ENCODE data around the gene OR8S1. TPM values are rescaled to one million over a fixed set of nuclear protein-coding genes. Genes with fewer than 3 reads are reported as not detected.
"Not testable (repeated sequence)": the region's sequence is repeated elsewhere in the genome, so short reads cannot be mapped to it uniquely, and the experiment has no call there.

OR8S1 gene, protein sequence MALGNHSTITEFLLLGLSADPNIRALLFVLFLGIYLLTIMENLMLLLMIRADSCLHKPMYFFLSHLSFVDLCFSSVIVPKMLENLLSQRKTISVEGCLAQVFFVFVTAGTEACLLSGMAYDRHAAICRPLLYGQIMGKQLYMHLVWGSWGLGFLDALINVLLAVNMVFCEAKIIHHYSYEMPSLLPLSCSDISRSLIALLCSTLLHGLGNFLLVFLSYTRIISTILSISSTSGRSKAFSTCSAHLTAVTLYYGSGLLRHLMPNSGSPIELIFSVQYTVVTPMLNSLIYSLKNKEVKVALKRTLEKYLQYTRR
- not detected for total RNA-seq

- POLR2A ChIA-PET, result no interaction called here
- Mint-ChIP-seq H3K36me3 (no peaks in the 10 kb centered on the region), H3K4me1 (no peaks in the 10 kb centered on the region), H3K27ac (no peak within 1 kb of the TSS), H3K9me3 (no peaks in the 10 kb centered on the region), H3K4me3 (no peak within 1 kb of the TSS), H3K27me3 (peaks cover 2% of the 10 kb centered on the region)
- no peak for ATAC-seq (ENCODE audit: low read depth)
- no peak for DNase-seq
Measured at GRCh38 chr12:48525332-48525731, at the start of gene OR8S1. Gene OR8S1 (plus strand): TSS chr12:48525632. CDS start chr12:48525632, 0 bp downstream.

DNA sequence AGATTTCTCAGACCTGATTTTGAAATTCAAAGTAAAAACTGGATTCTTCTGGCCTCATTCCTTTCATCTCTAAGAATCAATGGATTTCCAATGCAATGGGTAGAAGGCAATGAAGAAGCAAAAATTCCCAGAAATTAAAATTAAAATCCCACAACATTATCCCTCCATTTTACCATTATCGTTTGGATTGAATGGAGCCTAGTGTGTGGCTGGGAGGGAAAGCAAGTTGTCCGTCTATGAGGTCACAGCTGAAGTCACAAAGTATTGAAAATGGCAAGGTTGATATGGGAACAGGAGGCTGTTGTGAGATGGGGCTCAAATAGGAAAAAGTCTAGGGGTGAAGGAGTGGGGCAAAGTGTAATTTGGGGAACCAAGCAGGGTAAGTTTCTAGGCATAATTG lies 43.2 kb upstream of the OR8S1 start, which contains the start of gene C12orf54:
C12orf54 (plus strand) TSS at position 301 of the 400 bp plus-strand sequence. CDS start 799 bp downstream, outside the sequence.
- Mint-ChIP-seq H3K27ac (no peak within 1 kb of the TSS), H3K4me3 (no peak within 1 kb of the TSS), H3K4me1 (no peaks in the 10 kb centered on the region), H3K36me3 (peaks cover 1% of the 10 kb centered on the region), H3K9me3 (peaks cover 4% of the 10 kb centered on the region), H3K27me3 (peaks cover 4% of the 10 kb centered on the region)
- POLR2A ChIA-PET, result no interaction called here
- no peak for DNase-seq
- ATAC-seq (ENCODE audit: low read depth), result no peak

- Mint-ChIP-seq H3K9me3 (peaks cover 2% of the 10 kb centered on the region), H3K4me1 (no peaks in the 10 kb centered on the region), H3K36me3 (peaks cover 1% of the 10 kb centered on the region), H3K4me3 (no peak overlapping the region), H3K27me3 (peaks cover 4% of the 10 kb centered on the region), H3K27ac (no peak overlapping the region)
- POLR2A ChIA-PET, result no interaction called here
- DNase-seq (no peak), ATAC-seq (ENCODE audit: low read depth) (no peak)
Measured at GRCh38 chr12:48482930-48483329, 42.5 kb upstream of the OR8S1 start.

DNA sequence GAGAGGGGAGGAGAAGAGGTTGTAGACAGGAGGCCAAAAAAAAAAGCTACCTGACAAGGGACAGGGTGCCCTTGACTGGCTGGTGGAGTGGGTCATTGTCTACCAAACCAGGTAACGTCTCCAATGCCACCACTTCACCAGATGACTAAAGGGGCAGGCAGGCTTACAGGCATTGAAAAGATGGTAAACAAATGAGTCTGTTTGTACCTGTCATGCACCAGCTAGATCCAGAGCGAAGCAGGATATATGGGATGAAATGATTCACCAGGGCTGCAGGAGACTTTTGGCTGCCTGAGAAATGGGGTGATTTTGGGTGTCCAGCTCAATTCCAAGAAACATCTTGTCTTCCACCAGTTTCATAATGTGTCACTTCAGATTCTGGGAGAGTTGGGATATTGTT lies 39.2 kb upstream of the OR8S1 start:
- H3K4me1 Mint-ChIP-seq, result peaks cover 5% of the 10 kb centered on the region
- peaks cover 4% of the 10 kb centered on the region for H3K27me3 Mint-ChIP-seq
- no peak overlapping the region for H3K27ac Mint-ChIP-seq
- no peaks in the 10 kb centered on the region for H3K36me3 Mint-ChIP-seq
- H3K9me3 Mint-ChIP-seq, result no peaks in the 10 kb centered on the region
- DNase-seq, result no peak
- no peak for ATAC-seq (ENCODE audit: low read depth)
- POLR2A ChIA-PET, result no interaction called here
- H3K4me3 Mint-ChIP-seq, result no peak overlapping the region

DNA sequence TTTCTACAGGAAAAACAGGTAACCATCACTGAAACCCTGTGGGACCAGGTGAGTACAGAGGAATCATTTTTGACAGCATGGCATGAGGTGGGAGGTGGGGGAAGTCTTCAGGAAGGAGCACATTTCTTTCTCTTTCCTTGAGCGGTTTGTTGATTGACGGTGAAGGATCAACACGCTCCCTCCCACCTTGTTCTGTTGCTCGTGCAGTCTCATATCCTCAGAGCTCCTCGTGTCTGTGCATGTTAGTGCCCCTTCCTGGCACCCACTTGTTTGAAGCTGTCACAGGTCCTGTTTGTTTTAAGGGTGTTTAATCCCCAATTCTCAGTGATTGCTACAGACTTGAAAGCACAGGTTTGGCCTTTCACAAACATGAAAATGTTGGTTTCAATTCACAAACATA lies 38.8 kb upstream of the OR8S1 start:
- peaks cover 5% of the 10 kb centered on the region for H3K4me1 Mint-ChIP-seq
- peaks cover 4% of the 10 kb centered on the region for H3K27me3 Mint-ChIP-seq
- no peak overlapping the region for H3K27ac Mint-ChIP-seq
- H3K9me3 Mint-ChIP-seq, result no peaks in the 10 kb centered on the region
- no peaks in the 10 kb centered on the region for H3K36me3 Mint-ChIP-seq
- DNase-seq (no peak), ATAC-seq (ENCODE audit: low read depth) (no peak)
- H3K4me3 Mint-ChIP-seq, result no peak overlapping the region
- POLR2A ChIA-PET, result no interaction called here

DNA sequence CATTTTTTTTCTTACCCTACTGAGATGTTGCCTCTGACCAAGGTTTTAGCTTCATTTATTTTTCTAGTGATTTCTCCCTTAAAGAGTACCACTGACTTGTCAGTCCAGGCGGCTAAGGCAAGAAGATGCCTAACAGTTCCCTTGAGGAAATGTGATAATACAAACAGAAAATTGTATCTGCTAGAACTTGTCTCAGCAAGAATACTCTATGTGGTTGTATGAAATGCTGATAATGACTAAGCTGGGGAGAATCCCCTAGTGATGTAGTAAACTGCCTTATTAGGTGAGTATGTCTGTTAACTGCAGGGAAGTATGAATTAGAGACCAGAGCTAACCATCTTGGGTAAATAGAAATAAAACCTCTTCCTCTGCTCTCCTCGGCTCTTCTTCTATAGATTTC lies 36.4 kb upstream of the OR8S1 start:
- no peak for DNase-seq
- H3K4me1 Mint-ChIP-seq, result peaks cover 5% of the 10 kb centered on the region
- H3K9me3 Mint-ChIP-seq, result no peaks in the 10 kb centered on the region
- peaks cover 4% of the 10 kb centered on the region for H3K27me3 Mint-ChIP-seq
- no peak overlapping the region for H3K27ac Mint-ChIP-seq
- no peak overlapping the region for H3K4me3 Mint-ChIP-seq
- POLR2A ChIA-PET, result no interaction called here
- peak; percentile 76 for ATAC-seq (ENCODE audit: low read depth)
- H3K36me3 Mint-ChIP-seq, result no peaks in the 10 kb centered on the region

- H3K27ac Mint-ChIP-seq; H3K4me1 Mint-ChIP-seq; H3K9me3 Mint-ChIP-seq; ATAC-seq (ENCODE audit: low read depth); H3K36me3 Mint-ChIP-seq; H3K27me3 Mint-ChIP-seq; DNase-seq; POLR2A ChIA-PET; H3K4me3 Mint-ChIP-seq: not testable (repeated sequence)
Measured at GRCh38 chr12:48489456-48489855, 36.0 kb upstream of the OR8S1 start.

GRCh38 chr12:48500281-48500680 lies 25.2 kb upstream of the OR8S1 start:
- ATAC-seq (ENCODE audit: low read depth); H3K36me3 Mint-ChIP-seq; H3K27ac Mint-ChIP-seq; H3K27me3 Mint-ChIP-seq; POLR2A ChIA-PET; DNase-seq; H3K4me3 Mint-ChIP-seq; H3K4me1 Mint-ChIP-seq; H3K9me3 Mint-ChIP-seq: not testable (repeated sequence)

- POLR2A ChIA-PET; ATAC-seq (ENCODE audit: low read depth); H3K9me3 Mint-ChIP-seq: not testable (repeated sequence)
Measured at GRCh38 chr12:48506836-48507235, 18.6 kb upstream of the OR8S1 start.

GRCh38 chr12:48508987-48509386 lies 16.4 kb upstream of the OR8S1 start:
- Mint-ChIP-seq H3K36me3 (no peaks in the 10 kb centered on the region), H3K4me1 (no peaks in the 10 kb centered on the region), H3K4me3 (no peak overlapping the region), H3K9me3 (no peaks in the 10 kb centered on the region), H3K27me3 (peaks cover 3% of the 10 kb centered on the region), H3K27ac (no peak overlapping the region)
- POLR2A ChIA-PET, result no interaction called here
- no peak for ATAC-seq (ENCODE audit: low read depth)
- DNase-seq, result no peak

More at GRCh38 chr12:48506836-48507235, 18.6 kb upstream of the OR8S1 start:
- not testable (repeated sequence) for H3K27ac Mint-ChIP-seq, H3K36me3 Mint-ChIP-seq, H3K27me3 Mint-ChIP-seq, DNase-seq, H3K4me1 Mint-ChIP-seq, H3K4me3 Mint-ChIP-seq

GRCh38 chr12:48510111-48510510 lies 15.3 kb upstream of the OR8S1 start:
- no peak for ATAC-seq (ENCODE audit: low read depth)
- Mint-ChIP-seq H3K4me3 (no peak overlapping the region), H3K9me3 (peaks cover 2% of the 10 kb centered on the region), H3K27ac (no peak overlapping the region), H3K4me1 (no peaks in the 10 kb centered on the region), H3K27me3 (peaks cover under 1% of the 10 kb centered on the region), H3K36me3 (no peaks in the 10 kb centered on the region)
- POLR2A ChIA-PET, result no interaction called here
- no peak for DNase-seq

DNA sequence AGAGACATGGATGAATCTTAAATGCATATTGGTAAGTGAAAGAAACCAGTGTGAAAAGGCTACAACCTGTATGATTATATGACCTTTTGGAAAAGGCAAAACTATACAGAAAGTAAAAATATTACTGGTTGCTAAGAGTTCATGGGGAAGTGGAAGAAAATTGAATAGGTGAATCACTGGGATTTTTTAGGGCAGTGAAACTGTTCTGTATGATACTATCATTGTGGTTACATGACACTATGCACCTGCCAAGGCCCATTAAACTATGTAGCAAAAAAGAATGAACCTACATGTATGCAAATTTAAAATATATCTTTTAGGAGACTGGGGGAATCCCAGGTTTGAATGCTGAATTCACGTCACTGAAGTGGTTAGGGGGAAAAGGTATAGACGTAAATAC lies 12.6 kb upstream of the OR8S1 start:
- Mint-ChIP-seq H3K4me3 (no peak overlapping the region), H3K27ac (no peak overlapping the region), H3K36me3 (no peaks in the 10 kb centered on the region)

DNA sequence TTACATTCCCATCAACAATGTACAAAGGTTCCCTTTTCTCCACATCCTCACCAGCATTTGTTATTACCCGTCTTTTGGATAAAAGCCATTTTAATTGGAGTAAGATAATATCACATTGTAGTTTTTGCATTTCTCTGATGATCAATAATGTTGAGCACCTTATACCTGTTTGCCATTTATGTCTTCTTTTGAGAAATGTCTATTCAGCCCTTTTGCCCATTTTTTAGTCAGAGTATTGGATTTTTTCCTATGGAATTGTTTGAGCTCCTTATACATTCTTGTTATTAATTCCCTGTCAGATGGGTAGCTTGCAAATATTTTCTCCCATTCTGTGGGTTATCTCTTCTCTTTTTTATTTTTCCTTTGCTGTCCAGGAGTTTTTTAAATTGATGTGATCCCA lies 10.7 kb upstream of the OR8S1 start:
- POLR2A ChIA-PET, result no interaction called here

More for the DNA sequence above, 12.6 kb upstream of the OR8S1 start:
- POLR2A ChIA-PET, result no interaction called here
- ATAC-seq (ENCODE audit: low read depth), result no peak
- no peaks in the 10 kb centered on the region for H3K4me1 Mint-ChIP-seq
- no peaks in the 10 kb centered on the region for H3K27me3 Mint-ChIP-seq
- peaks cover 2% of the 10 kb centered on the region for H3K9me3 Mint-ChIP-seq
- no peak for DNase-seq

DNA sequence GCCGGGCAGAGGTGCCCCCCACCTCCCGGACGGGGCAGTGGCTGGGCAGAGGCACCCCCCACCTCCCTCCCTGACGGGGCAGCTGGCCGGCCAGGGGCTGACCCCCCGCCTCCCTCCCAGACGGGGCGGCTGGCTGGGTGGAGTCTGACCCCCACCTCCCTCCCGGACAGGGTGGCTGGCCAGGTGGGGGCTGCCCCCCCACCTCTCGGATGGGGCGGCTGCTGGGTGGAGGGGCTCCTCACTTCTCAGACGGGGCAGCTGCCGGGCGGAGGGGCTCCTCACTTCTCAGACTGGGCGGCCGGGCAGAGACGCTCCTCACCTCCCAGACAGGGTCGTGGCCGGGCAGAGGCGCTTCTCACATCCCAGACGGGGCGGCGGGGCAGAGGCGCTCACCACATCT lies 5.1 kb upstream of the OR8S1 start:
- POLR2A ChIA-PET; ATAC-seq (ENCODE audit: low read depth); H3K36me3 Mint-ChIP-seq; H3K4me1 Mint-ChIP-seq; H3K27me3 Mint-ChIP-seq; DNase-seq; H3K9me3 Mint-ChIP-seq; H3K27ac Mint-ChIP-seq; H3K4me3 Mint-ChIP-seq: not testable (repeated sequence)

More for the DNA sequence above, 10.7 kb upstream of the OR8S1 start:
- Mint-ChIP-seq H3K4me3 (no peak overlapping the region), H3K9me3 (peaks cover 2% of the 10 kb centered on the region), H3K36me3 (no peaks in the 10 kb centered on the region), H3K4me1 (no peaks in the 10 kb centered on the region), H3K27ac (no peak overlapping the region), H3K27me3 (no peaks in the 10 kb centered on the region)
- ATAC-seq (ENCODE audit: low read depth), result no peak
- DNase-seq, result no peak

Measured in activated naive CD8-positive, alpha-beta T cell treated with anti-CD3 and anti-CD28 coated beads, Interleukin-2, amount 10 ng/mL, durations not matched to agents 7 days and 5 days (primary cell).